Frontal cortex (tissue), 4 donors: Measurements from ENCODE around the gene HAS3. TPM values are rescaled to one million over a fixed set of nuclear protein-coding genes. Genes with fewer than 3 reads are reported as not detected.
A peak's percentile ranks its signal among the peaks of the same experiment; 100 is the strongest.
"Not testable (repeated sequence)": the region's sequence is repeated elsewhere in the genome, so short reads cannot be mapped to it uniquely, and the experiment has no call there.

Source experiments
- DNase-seq, 2 donors: peaks; one replicate each; pipeline ENCODE4 v3.0.0; 2012; ENCODE audit warnings: low spot score in 2 of 2
- FAIRE-seq: peaks from 2 replicates; lab custom pipeline; 2012; peaks lifted over from hg19 to GRCh38; lab: Jason Lieb, UNC
- total RNA-seq: library from RNA; depleted of rRNA; stranded (reverse); fragments of >200 nt; gene quantifications from one replicate; pipeline ENCODE4 v1.2.3, GENCODE V29; 2014
- donor health status: control.
- donor health status: control.
- donor health status: control.

HAS3 gene, protein sequence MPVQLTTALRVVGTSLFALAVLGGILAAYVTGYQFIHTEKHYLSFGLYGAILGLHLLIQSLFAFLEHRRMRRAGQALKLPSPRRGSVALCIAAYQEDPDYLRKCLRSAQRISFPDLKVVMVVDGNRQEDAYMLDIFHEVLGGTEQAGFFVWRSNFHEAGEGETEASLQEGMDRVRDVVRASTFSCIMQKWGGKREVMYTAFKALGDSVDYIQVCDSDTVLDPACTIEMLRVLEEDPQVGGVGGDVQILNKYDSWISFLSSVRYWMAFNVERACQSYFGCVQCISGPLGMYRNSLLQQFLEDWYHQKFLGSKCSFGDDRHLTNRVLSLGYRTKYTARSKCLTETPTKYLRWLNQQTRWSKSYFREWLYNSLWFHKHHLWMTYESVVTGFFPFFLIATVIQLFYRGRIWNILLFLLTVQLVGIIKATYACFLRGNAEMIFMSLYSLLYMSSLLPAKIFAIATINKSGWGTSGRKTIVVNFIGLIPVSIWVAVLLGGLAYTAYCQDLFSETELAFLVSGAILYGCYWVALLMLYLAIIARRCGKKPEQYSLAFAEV
- 4.9 TPM for total RNA-seq

DNA sequence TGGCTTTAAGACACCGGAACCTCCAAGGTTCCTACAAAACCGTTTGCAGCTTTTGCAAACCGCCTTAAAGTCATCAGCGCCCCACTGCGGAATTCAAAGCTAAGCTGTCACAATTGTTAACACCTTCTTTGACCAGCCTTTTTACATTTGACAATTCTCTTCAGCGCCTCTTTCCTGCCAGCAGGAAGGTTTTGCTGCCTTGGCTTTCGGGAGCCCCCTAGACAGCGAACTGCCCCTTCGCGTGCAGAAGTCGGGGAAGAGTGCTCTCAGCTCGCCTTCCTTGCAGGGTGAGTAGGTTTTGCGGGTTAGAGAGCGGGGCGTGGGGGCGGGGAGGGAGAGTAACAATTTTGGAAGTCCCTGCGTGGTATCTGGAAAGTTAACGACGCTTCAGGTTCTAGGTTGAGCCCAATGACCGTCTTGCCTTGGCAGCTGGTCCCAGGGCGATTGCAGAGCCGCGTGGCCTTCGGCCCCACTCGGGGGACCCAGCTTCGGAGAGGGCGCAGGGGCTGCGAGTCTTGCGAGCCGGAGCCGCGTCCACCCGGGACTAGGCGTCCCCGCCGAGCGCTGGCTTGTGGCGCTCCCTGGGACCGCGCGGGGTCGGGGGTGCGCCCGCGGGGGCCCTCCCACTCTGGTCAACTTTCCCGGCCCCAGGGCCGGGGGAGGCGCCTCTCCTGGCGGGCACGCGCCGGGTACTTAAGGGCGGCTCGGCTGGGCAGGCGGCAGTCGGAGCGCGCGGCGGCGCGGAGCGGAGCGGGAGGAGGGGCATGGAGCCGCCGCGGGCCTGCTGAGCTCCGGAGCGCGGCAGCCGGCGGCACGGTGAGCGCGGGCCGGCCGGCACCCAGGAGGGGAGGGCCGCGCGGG is at the start of gene HAS3:
Gene HAS3, plus strand, starts transcription at position 153 of the 861 bp plus-strand sequence. CDS start 3,743 bp downstream, outside the sequence.
- DNase-seq (peak; percentile 68 to 73), FAIRE-seq (no peak)

DNA sequence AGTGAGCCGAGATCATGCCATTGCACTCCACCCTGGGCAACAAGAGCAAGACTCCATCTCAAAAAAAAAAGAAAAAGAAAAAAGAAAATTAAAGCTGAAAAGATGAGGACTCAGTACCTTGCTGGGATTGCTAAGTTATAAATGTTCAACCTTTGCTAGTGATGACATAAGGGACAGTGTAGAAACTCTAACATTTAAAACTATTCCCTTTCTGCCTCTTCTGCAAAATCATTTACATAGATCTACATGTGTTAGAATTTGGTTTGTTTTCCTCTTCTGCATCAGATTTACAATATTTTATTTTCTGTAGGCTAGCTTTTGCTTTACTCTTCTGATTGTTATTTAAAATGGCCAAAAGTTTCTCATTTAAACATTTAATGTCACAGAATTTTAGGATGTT is 49.5 kb upstream of the HAS3 start:
- DNase-seq (no peak), FAIRE-seq (no peak)

DNA sequence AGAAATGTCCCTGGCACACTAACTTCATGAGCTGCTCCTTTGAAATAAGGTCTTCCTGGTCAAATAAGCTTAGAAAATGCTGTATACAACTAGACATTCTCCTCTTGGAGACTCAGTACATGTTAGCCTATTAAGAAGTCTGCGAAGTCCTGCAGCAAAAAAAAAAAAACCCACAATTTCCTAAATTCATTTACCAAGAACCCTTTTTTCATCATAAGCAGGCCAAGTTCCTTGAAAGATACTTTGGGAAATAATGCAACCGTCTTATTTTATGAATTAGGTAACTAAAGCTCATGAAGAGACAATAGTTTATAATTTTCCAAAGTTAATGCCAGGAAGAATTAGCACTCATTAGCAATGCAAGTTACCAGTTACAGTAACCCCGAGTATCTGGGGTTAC is 49.0 kb upstream of the HAS3 start:
- no peak for DNase-seq
- FAIRE-seq = no peak

DNA sequence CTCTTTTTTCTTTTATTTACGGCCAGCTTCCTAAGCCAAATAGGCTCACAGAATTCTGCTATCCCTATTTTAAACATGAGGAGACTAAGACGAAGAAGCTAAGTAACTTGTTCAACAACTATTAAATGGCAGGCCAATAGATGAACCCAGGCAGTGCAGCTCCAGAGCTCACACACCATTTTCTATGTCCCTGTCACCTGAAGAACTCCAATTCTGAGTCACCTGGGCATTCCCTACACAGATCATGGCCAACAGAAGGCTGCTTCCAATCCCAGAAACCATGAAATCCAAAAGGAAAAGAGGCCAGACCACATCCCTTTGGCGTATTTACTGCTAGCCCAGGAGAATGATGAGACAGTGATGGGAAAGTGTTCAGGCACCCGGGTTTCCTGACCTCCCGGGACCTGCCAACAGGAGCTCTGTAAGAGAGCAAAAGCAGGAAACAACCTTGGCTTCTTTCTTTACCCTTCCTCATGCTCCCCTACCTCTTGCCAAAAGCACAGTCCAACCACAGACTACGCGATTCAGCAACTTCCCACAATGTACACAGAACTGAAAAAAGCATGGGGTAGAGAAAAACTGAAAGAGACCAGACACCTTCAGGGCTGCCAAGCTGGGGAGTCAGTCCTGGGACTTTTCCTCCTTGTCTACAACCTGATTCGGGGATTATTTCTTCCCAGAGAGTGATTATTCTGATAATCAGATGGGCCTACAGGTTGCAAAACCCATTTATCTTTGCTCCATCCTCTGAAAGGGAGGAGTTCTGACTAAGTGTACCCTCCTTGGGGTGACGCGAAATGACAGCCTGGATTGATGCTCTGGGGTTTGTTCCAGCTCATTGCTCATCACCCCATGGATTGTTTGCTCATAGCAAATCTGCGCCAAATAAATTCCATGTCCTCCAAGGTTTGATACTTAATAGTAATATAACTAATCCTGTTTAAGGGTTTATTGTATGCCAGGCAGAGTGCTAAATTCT is 47.8 kb upstream of the HAS3 start:
- FAIRE-seq = no peak
- DNase-seq = no peak

DNA sequence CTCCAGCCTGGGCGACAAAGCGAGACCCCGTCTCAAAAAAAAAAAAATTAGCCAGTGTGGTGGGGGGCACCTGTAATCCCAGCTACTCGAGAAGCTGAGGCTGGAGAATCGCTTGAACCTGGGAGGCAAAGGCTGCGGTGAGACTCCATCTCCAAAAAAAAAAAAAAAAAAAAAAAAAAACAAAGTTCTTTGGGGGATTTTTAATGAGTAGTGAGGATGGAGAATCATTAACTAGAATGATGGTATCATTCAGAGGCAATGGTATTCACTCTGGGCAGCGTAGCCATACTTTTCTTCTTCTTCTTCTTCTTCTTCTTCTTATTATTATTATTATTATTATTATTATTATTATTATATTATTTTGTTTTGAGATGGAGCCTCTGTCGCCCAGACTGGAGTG is 42.0 kb upstream of the HAS3 start:
- not testable (repeated sequence) for FAIRE-seq, DNase-seq

DNA sequence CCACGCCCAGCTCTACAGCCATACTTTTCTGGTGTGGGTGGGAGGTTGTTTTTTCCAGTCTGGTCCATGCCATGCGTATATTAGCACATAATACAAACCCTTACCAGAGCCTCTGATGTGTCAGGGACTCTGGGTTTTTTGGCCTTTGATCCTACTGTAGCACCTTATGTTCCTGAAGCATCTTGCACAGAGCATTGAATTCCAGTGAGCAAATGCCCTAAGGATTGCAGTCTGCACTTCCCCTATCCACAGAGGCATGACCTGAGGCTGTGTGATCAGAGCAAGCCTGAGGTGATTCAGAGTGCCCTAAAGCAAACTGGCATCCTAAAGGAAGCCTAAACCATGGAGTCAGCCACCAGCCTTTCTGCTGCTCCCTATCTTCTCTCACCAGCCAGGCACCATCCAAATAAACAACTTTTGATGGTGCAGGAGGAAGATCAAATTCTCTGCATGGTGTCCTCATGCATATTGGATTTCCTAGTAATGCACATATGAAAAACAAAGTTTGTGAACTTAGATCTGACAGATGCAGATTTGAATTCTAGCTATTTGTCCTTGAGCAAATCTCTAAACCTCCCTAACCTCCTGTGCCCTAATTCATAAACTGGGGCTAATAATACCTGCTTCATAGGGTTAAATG is 41.2 kb upstream of the HAS3 start:
- no peak for FAIRE-seq
- DNase-seq = no peak

DNA sequence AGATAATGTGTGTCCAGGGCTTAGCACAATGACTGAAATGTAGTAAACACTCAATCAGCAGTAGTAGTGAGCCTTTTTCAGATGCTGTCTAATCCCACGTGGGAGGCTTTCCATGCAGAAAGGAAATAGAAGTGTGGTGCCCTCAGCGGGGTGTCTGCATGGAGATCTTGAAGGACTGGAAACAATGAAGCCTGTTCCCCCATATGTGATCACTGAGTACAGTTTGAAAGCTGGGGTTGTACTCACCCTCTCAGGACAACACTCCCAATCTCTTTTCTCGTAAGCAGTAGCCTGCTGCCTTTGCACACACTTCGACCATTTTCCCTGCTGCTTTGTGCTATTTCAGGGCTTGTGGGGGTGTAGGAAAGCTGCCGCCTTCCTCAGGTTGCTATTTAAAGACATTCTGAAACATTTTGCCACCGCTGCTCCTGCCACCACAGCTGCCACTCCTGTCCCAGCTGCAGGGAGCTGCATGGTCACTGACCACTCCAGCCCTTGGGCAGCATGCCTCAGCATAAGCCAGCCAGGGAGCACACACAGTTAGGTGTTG is 40.6 kb upstream of the HAS3 start:
- FAIRE-seq (no peak), DNase-seq (peak in 1 of 2 donors; percentile 29)

DNA sequence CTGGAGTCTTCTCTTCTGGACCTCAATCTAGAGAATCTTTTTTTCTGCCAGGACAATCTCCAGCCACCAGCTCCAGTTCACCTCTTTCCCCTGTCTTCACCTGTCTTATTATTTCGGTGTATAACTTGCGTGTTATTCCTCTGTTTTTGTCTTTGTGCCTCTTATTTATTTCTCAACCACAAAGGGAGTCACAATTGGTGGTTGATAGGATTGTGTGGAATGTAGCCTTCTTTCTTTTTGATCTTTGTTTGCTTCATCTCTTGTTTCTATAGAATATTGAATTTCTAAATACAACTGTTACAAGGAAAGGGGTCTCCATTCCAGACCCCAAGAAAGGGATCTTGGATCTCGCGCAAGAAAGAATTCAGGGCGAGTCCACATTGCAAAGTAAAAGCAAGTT is 35.9 kb upstream of the HAS3 start:
- no peak for FAIRE-seq

DNA sequence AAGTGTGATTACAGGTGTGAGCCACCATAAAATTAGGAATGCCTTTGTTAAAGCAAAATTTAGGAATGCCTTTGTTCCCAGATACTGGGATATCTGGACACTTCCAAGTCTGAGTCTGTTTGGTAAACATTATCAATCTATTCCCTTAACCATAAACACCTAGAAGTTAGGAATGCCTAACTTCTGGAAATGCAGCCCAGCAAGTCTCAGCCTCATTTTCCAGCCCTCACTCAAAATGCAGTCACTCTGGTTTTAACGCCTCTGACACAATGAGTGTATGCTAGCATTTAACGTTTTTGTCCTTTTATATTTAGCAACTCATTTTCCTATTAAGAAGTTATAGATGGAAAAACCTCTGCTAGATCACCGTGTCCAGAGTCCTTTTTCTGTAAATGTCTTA is 34.4 kb upstream of the HAS3 start:
- FAIRE-seq = no peak
- DNase-seq = no peak

More for the DNA sequence above, 35.9 kb upstream of the HAS3 start:
- no peak for DNase-seq

DNA sequence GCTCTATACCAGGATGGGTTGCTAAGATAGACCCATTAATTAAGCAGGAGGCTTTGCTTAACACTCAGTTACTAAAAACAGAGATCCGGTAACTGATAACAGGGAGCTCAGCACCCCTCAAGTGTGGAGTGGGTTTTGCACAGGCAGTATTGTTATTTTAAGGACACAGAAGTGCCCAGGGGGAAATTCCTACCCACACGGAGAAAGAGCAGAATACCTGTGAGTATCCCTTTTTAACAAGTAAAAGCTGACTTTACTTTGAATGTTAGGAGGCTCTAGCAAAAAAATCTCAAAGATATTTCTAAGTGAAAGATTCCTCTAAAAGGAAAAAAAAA is 32.8 kb upstream of the HAS3 start:
- no peak for DNase-seq
- FAIRE-seq = no peak

DNA sequence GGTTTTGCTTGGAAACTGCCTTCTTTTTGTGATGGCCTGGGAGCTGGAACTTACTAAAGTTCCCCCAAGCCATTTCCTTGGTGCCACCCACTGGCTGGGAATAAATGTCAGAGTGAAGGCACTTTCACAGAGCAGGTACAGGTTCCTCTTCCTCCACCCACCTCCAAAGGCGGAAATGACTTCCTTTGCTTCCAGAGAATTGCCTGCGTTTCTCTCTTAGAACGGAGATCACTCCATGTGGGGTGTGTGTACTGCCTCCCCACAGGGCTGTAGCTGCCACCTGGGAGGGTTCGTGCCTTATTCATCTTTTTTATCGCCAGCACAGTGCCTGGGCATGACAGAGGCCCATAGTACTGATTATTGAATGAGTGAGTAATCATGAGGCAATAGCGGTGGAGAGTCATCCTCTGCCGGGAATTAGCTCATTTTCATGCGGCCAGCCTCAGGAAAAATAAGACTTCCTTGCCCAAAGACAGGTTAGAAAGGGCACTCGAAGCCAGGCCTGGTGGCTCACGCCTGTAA is 32.2 kb upstream of the HAS3 start:
- no peak for DNase-seq
- no peak for FAIRE-seq

DNA sequence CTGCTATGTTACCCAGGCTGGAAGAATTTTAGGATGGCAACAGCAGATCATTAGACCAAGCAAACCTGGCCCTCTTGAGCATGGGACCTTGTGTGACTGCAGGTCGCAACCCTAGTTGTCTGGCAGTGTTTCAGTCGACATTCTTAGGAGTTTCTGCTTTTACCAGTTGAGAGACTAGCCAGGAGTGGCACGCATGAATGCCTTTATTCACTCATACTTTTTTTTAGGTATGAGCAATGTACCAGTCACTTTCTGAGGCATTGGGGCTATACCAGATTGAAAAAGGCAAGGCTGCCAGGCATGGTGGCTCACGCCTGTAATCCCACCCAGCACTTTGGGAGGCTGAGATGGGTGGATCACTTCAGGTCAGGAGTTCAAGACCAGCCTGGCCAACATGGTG is 28.2 kb upstream of the HAS3 start:
- DNase-seq (no peak), FAIRE-seq (no peak)

DNA sequence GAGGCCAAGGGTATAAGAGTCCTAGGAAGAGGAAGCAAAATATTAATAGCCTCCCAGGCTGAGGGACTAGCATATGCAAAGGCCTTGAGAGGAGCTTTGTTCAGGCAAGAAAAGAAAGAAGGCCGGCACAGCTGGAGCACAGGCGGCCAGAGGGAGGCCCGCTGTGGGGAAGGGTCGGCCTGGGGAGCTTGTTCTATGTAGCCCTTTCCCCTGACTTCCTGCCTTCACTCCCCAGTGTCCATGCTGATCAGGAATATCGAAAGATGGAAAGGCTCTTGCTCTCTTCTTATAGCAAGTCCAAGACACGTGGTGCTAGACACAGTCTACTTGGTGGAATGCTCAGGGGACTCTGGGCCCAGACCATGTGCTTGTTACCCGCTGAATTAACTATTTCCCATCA is 27.4 kb upstream of the HAS3 start:
- FAIRE-seq (no peak), DNase-seq (no peak)

DNA sequence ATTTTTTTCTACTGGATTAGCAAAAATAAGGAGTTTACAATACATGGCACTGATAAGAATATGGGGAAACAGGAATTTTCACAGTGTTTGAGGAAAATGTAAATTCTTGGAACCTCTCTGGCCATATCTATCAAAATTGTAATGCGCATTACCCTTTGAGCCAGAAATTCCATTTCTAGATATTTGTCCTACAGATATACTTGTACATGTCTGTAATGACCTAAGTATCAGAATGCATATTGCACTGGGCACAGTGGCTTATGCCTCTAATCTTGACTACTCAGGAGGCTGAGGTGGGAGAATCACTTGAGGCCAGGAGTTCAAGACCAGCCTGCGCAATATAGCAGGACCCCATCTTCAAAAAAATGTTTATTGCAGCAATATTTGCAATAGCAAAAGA is 25.8 kb upstream of the HAS3 start:
- DNase-seq (no peak), FAIRE-seq (no peak)

DNA sequence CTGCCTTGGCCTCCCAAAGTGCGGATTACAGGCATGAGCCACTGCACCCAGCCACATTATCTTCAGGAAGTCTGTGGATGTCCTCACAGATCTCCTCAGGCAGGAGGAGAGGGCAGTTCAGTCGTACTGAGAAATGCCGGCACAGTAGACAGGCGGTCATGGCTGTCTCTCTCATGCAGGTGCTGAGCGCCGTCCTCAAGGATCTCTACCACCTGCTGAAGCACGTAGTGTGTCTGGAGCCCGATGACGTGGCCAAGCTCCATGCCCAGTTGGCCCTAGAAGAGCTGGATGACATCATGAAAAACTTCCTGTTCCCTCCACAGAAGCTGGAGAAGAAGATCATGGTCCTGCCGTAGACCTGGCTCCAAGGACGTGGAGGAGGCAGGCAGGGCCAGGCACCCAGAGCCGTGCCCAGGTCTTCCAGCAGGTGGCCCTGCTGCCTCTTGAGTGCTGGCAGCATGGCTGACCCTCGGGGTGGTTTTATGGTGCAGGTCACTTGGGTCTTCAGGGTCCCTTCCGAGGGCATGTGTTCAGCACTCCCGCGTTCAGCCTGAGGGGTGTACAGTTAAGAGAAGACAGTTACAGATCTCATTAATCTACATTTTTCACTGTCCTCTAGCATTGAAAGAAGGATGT is 22.0 kb upstream of the HAS3 start:
- DNase-seq = no peak
- no peak for FAIRE-seq

DNA sequence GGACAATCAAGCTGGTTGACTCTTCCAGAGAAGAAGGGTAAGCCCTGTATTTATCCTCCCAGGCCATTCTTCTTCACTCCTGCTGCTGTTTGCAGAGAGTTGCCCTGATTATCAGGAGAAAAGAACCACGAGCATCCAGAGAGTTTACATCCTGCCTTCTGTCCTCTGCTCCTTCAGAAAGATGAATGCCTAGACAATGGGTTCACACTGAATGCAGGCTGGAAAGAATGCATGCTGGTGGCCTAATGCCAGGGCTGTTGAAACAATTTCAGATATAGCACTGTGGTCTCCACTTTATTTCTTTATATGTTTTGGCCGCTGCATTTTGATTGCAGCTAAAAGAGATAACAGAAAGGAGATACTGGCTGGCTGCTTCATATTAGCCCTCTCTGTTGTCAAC is 21.2 kb upstream of the HAS3 start:
- DNase-seq (no peak), FAIRE-seq (no peak)

DNA sequence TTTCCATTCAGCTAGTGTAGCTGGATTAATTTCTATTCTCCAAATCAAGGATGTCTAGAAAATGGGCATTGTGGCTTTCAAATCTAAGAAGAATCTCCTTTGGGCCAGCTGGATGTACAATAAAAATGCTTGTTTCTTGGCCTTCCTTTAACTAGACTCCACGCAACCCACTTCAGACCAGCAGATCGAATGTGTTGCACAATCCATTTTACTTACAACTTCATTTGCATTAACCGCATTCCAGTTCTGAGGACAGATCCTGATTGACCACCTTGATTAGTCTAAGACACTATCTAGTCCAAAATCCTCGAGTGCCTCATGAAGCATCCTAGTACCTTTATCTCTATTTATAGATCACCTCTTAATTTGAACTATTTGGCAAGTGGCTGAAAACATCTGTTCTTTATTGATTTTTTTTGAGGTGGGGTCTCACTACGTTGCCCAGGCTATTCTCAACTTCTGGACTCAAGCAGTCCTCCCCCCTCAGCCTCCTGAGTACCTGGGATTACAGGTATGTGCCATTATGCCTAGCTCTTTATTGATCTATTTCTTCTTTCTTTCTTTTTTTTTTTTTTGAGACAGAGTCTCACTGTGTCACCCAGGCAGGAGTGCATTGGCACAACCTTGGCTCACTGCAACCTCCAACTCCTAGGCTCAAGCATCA is 20.3 kb upstream of the HAS3 start:
- FAIRE-seq (no peak), DNase-seq (no peak)

DNA sequence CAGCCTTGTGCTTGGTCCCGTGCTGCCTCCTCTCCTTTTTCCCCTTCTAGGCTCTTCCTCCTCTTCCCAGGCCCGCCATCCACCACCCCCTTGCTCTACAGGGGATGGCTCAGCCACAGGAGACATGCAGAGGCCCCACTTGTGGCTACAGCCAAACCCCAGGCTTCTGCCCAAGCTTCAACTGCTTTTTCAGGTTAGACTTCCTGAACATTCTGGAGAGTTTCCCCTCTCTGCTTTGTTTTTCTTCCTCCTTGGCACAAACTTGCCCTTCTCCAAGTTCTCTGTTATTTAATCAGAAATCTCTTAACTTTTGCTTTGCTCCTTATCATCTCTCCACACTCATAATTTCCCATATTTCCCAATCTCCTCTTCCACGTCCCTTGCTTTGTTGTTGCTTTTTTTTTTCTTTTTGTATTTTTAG is 18.3 kb upstream of the HAS3 start:
- DNase-seq (no peak), FAIRE-seq (no peak)
